HTR-8/SVneo (cell line): Measurements from ENCODE around the gene IKZF3.
A peak's percentile ranks its signal among the peaks of the same experiment; 100 is the strongest.
"Not testable (repeated sequence)": the region's sequence is repeated elsewhere in the genome, so short reads cannot be mapped to it uniquely, and the experiment has no call there.

Experiments
- DNase-seq: peaks from one replicate; pipeline ENCODE4 v3.0.0; 2011; ENCODE audit warnings: low spot score, mixed read lengths; ENCODE audit not compliant: insufficient read length
- FAIRE-seq: peaks from 2 replicates; lab custom pipeline; 2011; peaks lifted over from hg19 to GRCh38; lab: Jason Lieb, UNC

Gene IKZF3

GRCh38 chr17:39863244-39863917 is 731 bp downstream of the IKZF3 start:
- DNase-seq: no peak

GRCh38 chr17:39861235-39861634 is 2.9 kb downstream of the IKZF3 start:
- DNase-seq (no peak), FAIRE-seq (no peak)

More at GRCh38 chr17:39863244-39863917, 731 bp downstream of the IKZF3 start:
- no peak for FAIRE-seq

GRCh38 chr17:39855911-39856649 is 8.0 kb downstream of the IKZF3 start:
- not testable (repeated sequence) for DNase-seq, FAIRE-seq

DNA sequence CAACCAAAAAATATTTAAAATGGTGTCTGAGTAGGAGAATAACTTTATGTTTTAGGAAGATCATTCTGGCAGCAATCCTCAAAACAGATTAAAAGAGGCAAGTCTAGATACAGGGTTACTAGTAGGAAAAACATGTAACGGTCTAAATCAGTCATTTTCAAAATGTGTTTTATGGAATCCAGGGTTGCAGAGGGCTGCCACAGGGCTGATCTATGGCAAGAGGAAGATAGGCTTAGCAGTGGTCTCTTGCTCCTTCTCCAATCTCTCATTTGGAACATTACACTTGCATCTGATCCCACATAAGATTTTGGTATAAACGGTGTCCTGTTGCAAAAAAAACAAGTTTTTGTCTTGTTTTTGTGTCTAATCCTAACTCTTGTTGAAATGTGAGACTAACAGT is 9.2 kb downstream of the IKZF3 start:
- no peak for FAIRE-seq

GRCh38 chr17:39852239-39852638 is 11.9 kb downstream of the IKZF3 start:
- FAIRE-seq: no peak
- no peak for DNase-seq

More for the DNA sequence above, 9.2 kb downstream of the IKZF3 start:
- no peak for DNase-seq

DNA sequence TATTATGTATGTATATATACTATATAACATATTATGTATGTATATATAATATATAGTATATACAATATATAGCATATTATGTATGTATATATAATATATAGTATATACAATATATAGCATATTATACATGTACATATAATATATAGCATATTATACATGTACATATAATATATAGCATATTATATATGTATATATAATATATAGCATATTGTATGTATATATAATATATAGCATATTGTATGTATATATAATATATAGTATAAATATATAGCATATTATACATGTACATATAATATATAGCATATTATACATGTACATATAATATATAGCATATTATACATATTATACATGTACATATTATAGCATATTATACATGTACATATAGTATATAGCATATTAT is 13.9 kb downstream of the IKZF3 start:
- not testable (repeated sequence) for DNase-seq, FAIRE-seq

DNA sequence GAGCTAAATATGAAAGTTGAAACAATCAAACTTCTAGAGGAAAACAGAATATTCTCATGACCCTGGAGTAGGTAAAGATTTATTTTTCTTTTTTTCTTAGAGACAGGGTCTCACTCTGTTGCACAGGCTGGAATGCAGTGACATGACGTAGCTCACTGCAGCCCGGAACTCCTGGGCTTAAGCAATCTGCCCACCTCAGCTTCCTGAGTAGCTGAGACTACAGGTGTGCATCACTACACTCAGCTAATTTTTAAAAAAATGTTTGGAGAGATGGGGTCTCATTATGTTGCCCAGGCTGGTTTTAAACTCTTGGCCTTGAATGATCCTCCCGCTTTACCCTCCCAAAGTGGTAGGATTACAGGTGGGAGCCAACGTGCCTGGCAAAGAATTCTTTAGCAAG is 15.5 kb downstream of the IKZF3 start:
- no peak for FAIRE-seq
- no peak for DNase-seq

DNA sequence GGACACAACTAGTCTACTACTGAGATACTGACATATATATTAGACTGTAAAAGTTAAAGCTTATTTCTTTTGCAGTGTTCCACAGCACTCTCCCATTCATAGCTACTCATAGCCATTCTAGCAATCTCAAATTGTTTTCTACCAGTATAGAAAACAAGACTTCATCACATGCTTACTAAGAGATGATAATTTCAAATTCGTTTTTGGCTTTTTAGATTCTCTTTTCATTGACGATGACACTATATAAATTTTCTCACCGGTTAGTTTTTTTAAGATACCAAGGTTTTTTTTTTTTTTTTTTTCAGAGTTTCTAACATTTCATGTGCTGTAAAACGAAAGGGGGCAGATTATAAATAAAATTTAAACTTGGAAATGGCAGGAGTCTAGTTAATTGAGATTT is 17.9 kb downstream of the IKZF3 start:
- no peak for FAIRE-seq
- DNase-seq: no peak

- DNase-seq: no peak
- no peak for FAIRE-seq
Measured at GRCh38 chr17:39845052-39845846, 18.9 kb downstream of the IKZF3 start.

DNA sequence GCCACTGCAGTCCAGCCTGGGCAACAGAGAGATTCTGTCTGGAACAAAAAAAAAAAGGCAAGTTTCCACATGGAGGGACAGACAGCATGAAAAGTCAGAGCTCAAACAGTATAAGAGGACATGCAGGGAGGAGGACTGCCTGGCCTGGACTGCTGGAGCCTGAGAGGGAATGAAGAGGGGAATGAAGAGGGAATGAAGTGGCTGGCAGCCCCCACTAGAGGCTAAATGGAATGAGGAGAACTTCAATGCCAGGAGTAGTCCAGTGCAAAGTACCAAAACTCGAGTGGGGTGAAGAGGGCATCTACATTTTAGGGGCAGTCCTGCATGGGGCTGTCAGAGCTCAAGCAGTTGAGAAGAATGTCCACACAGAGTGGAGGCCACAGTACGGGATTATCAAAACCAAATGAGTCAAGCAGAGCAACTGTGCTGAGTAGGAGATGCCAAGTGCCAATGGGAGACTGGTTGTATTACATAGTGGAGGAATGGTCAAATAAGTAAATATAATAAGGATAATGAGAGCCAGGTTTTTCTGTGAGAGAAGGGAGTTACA is 22.9 kb downstream of the IKZF3 start:
- FAIRE-seq (no peak), DNase-seq (no peak)

DNA sequence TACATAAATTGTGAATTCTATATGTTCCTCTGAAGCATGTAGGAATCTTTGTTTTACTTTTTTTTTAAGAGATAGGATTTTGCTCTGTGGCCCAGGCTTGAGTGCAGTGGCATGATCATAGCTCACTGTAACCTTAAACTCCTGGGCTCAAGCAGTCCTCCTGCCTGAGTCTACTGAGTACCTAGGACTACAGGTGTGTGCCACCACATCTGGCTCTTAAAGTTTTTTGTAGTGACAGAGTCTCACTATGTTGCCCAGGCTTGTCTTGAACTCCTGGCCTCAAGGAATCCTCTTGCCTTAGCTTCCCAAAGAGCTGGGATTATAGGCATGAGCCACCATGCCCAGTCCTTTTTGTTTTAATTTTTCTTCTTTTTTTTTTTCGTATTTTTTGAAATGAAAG is 25.3 kb downstream of the IKZF3 start:
- FAIRE-seq (no peak), DNase-seq (no peak)

- FAIRE-seq: no peak
- DNase-seq: no peak
Measured at GRCh38 chr17:39838057-39838456, 26.1 kb downstream of the IKZF3 start.

GRCh38 chr17:39836117-39836516 is 28.0 kb downstream of the IKZF3 start:
- no peak for DNase-seq
- peak; percentile 73 for FAIRE-seq

- DNase-seq: no peak
- FAIRE-seq: no peak
Measured at GRCh38 chr17:39835038-39835786, 28.9 kb downstream of the IKZF3 start.

GRCh38 chr17:39834017-39834416 is 30.1 kb downstream of the IKZF3 start:
- DNase-seq (no peak), FAIRE-seq (no peak)

DNA sequence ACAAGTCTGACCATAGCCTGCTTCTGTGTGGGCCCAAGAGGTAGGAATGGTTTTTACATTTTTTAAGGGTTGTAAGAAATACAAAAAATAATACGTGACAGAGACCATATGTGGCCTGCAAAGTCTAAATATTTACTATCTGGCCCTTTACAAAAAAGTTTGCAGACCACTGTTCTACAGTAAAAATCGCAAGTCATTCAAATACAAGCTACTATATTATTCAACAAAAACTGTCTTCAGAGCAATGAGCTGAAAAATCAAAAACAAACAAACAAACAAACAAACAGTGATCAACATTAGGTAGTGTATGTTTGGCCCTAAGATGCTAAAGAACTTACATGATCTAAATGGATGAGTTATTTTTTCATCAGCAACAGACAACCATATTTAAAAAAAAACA is 32.5 kb downstream of the IKZF3 start:
- DNase-seq (no peak), FAIRE-seq (no peak)

GRCh38 chr17:39828443-39828842 is 35.7 kb downstream of the IKZF3 start:
- no peak for FAIRE-seq
- no peak for DNase-seq

DNA sequence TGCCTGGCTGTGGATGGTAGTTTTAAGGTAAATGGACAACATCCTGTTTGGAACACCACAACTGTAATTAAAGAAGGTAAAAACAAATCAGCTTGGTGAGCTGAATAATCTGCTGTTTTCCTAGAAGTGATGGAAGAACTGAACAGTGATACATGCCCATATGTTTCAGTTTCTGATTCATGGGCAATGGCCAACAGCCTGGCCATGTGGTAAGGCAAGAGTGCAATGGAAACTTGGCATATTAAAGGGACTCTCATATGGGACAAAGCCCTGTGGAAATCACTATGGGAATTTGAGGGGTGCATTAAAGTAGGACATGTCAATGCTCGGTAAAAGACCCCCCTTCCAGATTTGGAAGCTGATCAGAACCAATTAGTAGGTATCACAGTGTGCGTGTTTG is 37.8 kb downstream of the IKZF3 start:
- FAIRE-seq (peak; percentile 23), DNase-seq (no peak)

DNA sequence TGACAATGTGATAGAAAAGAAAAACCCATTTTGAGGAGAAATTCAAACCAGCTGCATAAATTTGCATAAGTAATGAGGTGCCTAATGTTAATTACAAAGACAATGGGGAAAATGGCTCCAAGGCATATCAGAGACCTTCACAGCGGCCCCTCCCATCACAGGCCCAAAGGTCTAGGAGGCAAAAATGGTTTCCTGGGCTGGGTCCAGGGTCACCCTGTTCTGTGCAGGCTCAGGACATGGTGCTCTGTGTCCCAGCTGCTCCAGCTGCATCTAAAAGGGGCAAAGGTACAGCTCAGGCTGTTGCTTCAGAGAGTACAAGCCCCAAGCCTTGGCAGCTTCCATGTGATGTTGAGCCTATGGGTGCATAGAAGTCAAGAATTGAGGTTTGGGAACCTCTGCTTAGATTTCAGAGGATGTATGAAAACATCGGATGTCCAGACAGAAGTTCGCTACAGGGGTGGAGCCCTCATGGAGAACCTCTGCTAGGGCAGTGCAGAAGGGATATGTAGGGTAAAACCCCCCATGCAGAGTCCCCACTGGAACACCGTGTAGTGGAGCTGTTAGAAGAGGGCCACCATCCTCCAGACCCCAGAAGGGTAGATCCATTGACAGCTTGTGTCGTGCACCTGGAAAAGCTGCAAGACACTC is 40.6 kb downstream of the IKZF3 start:
- FAIRE-seq (no peak), DNase-seq (no peak)
